Central memory CD4-positive, alpha-beta T cell (primary cell): ENCODE data around the gene MKRN1.
A peak's percentile ranks its signal among the peaks of the same experiment; 100 is the strongest.
"Not testable (repeated sequence)": the region's sequence is repeated elsewhere in the genome, so short reads cannot be mapped to it uniquely, and the experiment has no call there.

Experiments used
- DNase-seq: peaks from one replicate; pipeline ENCODE4 v3.0.0; 2022

Gene MKRN1

GRCh38 chr7:140484951-140485499 lies 5.7 kb upstream of the MKRN1 start:
- no peak for DNase-seq

GRCh38 chr7:140484479-140484878 lies 5.2 kb upstream of the MKRN1 start:
- DNase-seq, result no peak

- no peak for DNase-seq
These were observed 407 bp upstream of the MKRN1 start for GRCh38 chr7:140479739-140480084.

GRCh38 chr7:140478246-140479061 lies 851 bp downstream of the MKRN1 start:
- peak; percentile 44 for DNase-seq

- DNase-seq, result no peak
These were observed 2.5 kb downstream of the MKRN1 start for GRCh38 chr7:140476698-140477261.

GRCh38 chr7:140475747-140476333 lies 3.5 kb downstream of the MKRN1 start:
- DNase-seq, result peak; percentile 55

- no peak for DNase-seq
These were observed 16.2 kb downstream of the MKRN1 start for GRCh38 chr7:140463111-140463510.

GRCh38 chr7:140458916-140459315 lies 20.4 kb downstream of the MKRN1 start:
- DNase-seq, result no peak

- DNase-seq, result no peak
These were observed 21.1 kb downstream of the MKRN1 start for GRCh38 chr7:140458201-140458600.

- no peak for DNase-seq
These were observed 22.7 kb downstream of the MKRN1 start for GRCh38 chr7:140456551-140457051.

- DNase-seq, result no peak
These were observed 23.6 kb downstream of the MKRN1 start for GRCh38 chr7:140455743-140456142.

- DNase-seq, result no peak
These were observed 24.7 kb downstream of the MKRN1 start for GRCh38 chr7:140454657-140455015.

- DNase-seq, result not testable (repeated sequence)
These were observed 25.3 kb downstream of the MKRN1 start for GRCh38 chr7:140453785-140454656.

- DNase-seq, result no peak
These were observed 26.0 kb downstream of the MKRN1 start for GRCh38 chr7:140453273-140453672.

GRCh38 chr7:140451716-140452115 lies 27.6 kb downstream of the MKRN1 start:
- DNase-seq, result no peak

GRCh38 chr7:140448781-140449480 lies 30.4 kb downstream of the MKRN1 start:
- DNase-seq, result no peak

- no peak for DNase-seq
These were observed 31.5 kb downstream of the MKRN1 start for GRCh38 chr7:140447841-140448240.

GRCh38 chr7:140446467-140446866 lies 32.8 kb downstream of the MKRN1 start:
- no peak for DNase-seq

GRCh38 chr7:140441519-140441918 lies 37.8 kb downstream of the MKRN1 start:
- DNase-seq, result no peak

GRCh38 chr7:140440593-140440992 lies 38.7 kb downstream of the MKRN1 start:
- no peak for DNase-seq

GRCh38 chr7:140439359-140439758 lies 39.9 kb downstream of the MKRN1 start:
- no peak for DNase-seq

GRCh38 chr7:140435252-140435895 lies 43.9 kb downstream of the MKRN1 start:
- DNase-seq, result no peak
